GM12864 (cell line): ENCODE data around the gene CRYBA4.
A peak's percentile ranks its signal among the peaks of the same experiment; 100 is the strongest.

Experiments
- DNase-seq: peaks from one replicate; pipeline ENCODE4 v3.0.0-alpha.2; 2011; ENCODE audit warnings: low read depth
- H3K4me3 ChIP-seq: 2 replicates; pipeline ENCODE4 v1.5.1; 2011; ENCODE audit warnings: mild to moderate bottlenecking, low read depth, low read length, control low read depth
- TF ChIP-seq, protein P1 (sequence below): IDR thresholded peaks from 2 replicates; pipeline ENCODE4 v1.5.1; 2011; ENCODE audit warnings: low read depth, mild to moderate bottlenecking, moderate library complexity, low read length, control low read depth, inconsistent platforms; ENCODE audit errors: missing control alignments

The CRYBA4 gene

DNA sequence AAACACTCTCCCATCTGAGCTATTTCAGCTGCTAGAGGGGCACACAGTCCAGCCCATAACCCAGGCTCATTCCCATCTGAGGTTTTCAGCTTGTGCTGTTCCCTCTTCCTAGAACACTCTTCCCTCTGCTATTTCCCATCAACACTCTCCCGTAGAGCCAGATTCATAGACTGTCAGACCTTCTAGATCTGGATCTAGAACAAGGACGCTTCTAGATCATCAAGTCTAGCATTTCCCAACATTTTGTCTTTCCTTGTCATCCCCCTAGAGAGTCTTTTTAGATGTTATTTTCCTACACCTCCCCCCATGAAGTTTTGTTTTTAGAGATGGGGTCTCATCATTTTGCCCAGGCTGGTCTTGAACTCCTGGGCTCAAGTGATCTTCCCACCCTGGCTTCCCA lies 13.4 kb downstream of the CRYBA4 start:
- no peak overlapping the region for H3K4me3 ChIP-seq
- TF ChIP-seq, protein P1, sequence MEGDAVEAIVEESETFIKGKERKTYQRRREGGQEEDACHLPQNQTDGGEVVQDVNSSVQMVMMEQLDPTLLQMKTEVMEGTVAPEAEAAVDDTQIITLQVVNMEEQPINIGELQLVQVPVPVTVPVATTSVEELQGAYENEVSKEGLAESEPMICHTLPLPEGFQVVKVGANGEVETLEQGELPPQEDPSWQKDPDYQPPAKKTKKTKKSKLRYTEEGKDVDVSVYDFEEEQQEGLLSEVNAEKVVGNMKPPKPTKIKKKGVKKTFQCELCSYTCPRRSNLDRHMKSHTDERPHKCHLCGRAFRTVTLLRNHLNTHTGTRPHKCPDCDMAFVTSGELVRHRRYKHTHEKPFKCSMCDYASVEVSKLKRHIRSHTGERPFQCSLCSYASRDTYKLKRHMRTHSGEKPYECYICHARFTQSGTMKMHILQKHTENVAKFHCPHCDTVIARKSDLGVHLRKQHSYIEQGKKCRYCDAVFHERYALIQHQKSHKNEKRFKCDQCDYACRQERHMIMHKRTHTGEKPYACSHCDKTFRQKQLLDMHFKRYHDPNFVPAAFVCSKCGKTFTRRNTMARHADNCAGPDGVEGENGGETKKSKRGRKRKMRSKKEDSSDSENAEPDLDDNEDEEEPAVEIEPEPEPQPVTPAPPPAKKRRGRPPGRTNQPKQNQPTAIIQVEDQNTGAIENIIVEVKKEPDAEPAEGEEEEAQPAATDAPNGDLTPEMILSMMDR, result no peak
- DNase-seq, result no peak

DNA sequence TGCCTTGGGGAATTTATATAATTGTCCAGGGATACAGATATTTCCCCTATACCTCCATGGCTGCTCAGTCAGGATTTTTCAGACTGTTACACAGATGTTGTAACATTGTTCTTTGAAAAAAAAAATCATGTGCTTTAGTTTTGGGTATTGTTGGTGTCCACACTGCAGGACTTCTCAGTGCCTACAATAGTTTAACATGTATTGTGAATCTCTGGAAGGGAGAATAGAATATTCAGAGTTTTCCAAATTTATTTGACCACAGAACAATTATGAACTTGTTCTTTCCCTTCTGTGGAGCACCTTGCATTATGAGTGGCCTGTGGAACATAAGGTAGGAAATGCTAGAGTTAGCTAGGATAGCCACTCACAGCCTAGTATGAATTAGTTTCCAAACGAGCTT lies 14.5 kb downstream of the CRYBA4 start:
- TF ChIP-seq, protein P1, result no peak
- DNase-seq, result no peak

DNA sequence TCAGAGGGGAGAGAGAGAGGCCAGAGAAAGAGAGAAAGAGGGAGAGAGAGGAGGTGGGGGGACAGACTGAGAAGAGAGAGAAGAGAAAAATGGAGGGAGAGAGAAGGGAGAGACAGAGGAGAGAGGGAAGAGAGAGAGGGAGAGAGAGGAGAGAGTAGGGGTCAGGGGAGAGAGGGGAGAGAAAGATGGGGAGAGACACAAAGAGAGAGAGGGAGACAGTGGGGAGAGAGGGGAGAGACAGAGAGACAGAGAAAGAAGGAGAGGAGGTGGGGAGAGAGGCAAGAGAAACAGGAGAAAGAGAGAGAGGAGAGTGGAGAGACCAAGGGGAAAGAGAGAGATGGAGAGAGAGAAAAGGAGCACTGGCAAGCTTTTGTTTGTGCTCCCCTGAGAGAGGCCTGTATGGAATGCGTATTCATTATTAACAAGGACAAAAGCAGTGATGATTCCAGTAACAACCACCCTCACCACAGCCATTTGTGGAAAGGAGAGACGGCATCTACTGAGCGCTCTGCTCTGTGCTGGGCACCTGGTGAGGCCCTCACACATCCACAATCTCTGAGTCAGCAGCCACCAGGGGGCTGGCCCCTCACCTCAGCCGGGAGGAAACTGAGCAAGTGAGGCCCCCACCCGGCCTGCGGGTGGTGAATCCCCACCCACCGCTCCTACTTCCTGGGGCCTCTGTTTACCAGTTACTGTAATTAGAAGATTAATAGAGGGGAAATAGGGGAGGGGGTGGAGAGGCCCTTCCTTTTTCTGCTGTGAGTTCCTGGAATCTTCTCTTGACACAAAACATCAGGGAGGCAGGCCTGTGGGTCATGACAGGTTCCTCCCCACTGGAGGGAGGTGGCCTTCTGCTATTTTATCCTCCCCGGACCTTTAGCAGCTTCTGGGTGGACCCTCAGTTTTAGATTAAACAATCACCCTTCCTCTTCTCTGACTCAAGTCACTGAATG lies 21.0 kb downstream of the CRYBA4 start:
- TF ChIP-seq, protein P1, result peak; percentile 35
- H3K4me3 ChIP-seq, result no peak overlapping the region
- no peak for DNase-seq

More for the DNA sequence above, 14.5 kb downstream of the CRYBA4 start:
- no peak overlapping the region for H3K4me3 ChIP-seq

DNA sequence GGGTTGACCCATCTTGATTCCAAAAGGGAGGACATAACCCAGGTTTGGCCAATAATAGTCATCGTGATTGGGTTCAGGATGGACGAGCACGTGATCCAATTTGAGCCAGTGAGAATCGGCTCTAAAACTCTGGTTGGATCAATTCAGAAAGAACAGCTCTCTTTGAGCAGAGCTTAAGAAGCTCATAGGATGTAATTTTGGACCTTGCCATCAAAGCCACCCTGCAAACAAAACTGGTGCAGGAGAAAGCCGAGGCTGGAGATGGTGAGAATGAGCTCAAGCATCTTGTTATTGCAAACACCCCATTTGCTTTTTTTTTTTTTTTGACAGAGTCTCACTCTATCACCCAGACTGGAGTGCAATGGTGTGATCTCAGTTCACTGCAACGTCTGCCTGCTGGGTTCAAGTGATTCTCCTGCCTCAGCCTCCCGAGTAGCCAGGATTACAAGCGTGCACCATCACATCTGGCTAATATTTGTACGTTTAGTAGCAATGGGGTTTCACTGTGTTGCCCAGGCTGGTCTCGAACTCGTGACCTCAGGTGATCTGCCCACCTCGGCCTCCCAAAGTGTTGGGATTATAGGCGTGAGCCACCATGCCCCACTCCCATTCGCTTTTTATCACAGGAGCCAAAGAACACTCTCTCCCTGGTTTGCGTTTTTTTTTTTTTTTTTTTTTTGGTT lies 21.8 kb downstream of the CRYBA4 start:
- TF ChIP-seq, protein P1, result no peak
- no peak for DNase-seq
- H3K4me3 ChIP-seq, result no peak overlapping the region

DNA sequence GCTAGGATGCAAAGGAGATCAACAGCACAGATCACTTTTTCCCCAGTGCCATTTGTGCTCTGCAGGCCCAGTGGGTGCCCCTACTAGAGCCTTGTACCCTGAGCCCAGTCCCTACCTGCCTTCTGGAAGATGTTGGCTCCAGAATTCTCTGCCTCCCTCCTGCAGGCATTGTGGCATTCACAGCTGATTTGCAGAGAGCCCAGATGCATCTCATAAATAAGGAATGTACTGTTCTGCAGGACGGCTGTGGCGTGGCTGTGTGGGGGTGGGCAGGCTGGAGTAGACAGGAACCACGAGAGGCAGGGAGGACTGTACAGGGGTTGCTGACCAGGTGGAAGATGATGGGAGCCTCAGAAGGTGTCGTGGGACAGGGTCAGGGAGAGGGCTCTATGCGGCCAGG lies 24.4 kb downstream of the CRYBA4 start:
- TF ChIP-seq, protein P1, result no peak
- no peak for DNase-seq
- no peak overlapping the region for H3K4me3 ChIP-seq

DNA sequence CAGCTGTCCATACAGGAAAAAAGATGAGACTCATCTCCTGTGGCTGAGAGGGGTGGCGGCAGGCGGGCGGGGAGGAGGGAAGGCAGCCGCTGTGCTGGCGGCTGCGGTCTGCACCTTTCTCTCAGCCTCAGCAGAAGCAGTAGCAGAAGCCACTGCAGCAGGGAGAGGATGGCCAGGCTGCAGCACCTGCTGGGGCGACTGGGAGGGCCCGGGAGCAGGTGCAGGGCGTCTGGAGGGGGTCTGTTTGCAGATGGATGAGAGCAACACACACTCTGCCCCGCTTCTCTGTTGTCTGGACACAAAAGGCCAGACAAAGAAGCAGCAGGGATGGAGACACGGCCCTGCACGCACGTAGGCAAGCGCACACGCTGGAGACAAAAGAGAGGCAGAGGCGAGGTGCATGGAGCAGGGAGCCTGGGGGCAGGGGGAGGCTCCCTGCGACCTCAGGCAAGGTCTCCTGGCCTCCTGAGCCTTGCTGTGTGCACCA lies 26.3 kb downstream of the CRYBA4 start:
- H3K4me3 ChIP-seq, result no peak overlapping the region
- no peak for DNase-seq
- TF ChIP-seq, protein P1, result no peak
